ENCODE results near the gene PPIL1.

DNA sequence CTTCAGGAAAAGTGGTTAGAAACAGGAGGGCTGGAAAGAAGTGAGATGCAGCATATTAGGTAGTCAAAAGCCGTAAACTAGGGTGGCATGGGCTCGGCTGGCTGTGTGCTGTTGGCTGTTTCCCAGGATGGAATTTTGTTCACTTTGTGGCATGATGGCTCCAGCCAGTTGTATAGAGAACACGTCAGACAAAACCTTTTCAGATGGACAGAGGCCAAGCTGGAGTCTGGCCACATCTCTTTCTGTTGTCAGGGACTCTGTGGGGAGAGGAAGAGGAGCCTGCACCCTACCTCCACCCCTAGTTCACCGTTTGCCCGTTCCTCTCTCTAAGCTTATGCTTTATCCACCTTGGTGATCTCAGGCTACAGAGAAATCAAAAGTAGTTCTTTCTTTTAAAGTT, 33.2 kb upstream of the PPIL1 start:
- TF ChIP-seq, protein P1, sequence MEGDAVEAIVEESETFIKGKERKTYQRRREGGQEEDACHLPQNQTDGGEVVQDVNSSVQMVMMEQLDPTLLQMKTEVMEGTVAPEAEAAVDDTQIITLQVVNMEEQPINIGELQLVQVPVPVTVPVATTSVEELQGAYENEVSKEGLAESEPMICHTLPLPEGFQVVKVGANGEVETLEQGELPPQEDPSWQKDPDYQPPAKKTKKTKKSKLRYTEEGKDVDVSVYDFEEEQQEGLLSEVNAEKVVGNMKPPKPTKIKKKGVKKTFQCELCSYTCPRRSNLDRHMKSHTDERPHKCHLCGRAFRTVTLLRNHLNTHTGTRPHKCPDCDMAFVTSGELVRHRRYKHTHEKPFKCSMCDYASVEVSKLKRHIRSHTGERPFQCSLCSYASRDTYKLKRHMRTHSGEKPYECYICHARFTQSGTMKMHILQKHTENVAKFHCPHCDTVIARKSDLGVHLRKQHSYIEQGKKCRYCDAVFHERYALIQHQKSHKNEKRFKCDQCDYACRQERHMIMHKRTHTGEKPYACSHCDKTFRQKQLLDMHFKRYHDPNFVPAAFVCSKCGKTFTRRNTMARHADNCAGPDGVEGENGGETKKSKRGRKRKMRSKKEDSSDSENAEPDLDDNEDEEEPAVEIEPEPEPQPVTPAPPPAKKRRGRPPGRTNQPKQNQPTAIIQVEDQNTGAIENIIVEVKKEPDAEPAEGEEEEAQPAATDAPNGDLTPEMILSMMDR (IDR thresholded peaks at IDR 0.05): no peak
- TF ChIP-seq POLR2A (IDR thresholded peaks at IDR 0.05): no peak
- TF ChIP-seq EP300 (IDR thresholded peaks at IDR 0.05): no peak
